Vagina (tissue), 2 donors: Measurements from ENCODE around the gene SYT1. TPM values are rescaled to one million over a fixed set of nuclear protein-coding genes. Genes with fewer than 3 reads are reported as not detected.

Experiments used
- DNase-seq, 2 donors: peaks; one replicate each; pipeline ENCODE4 v3.0.0-alpha.2; 2017; ENCODE audit errors: extremely low spot score in 2 of 2
- H3K27ac ChIP-seq: fragments of 200-600 bp; sonication (generic); one replicate; pipeline ENCODE4 v1.5.1; 2019
- H3K27me3 ChIP-seq: fragments of 200-600 bp; sonication (generic); one replicate; pipeline ENCODE4 v1.5.1; 2019
- H3K36me3 ChIP-seq, 2 donors: fragments of 200-600 bp; sonication (generic); one replicate each; pipeline ENCODE4 v1.5.1; 2017 to 2019
- H3K4me1 ChIP-seq: fragments of 200-600 bp; sonication (generic); one replicate; pipeline ENCODE4 v1.5.1; 2019
- H3K4me3 ChIP-seq, 2 donors: fragments of 200-600 bp; sonication (generic); 1 replicate in 1 of 2; 2 replicates in 1 of 2; pipeline ENCODE4 v1.5.1; 2016 to 2019
- H3K9me3 ChIP-seq: fragments of 200-600 bp; sonication (generic); one replicate; pipeline ENCODE4 v1.5.1; 2019
- POLR2A ChIP-seq, 2 donors: fragments of 450-650 bp; IDR thresholded peaks; one replicate each; pipeline ENCODE4 v1.6.1; 2017; ENCODE audit warnings: antibody characterized with exemption in 2 of 2, mild to moderate bottlenecking in 2 of 2, moderate library complexity in 2 of 2
- POLR2AphosphoS5 ChIP-seq, 2 donors: sonication (generic); formaldehyde crosslinking; IDR thresholded peaks; one replicate each; pipeline ENCODE4 v1.9.0; 2017; ENCODE audit warnings: antibody characterized with exemption in 2 of 2, mild to moderate bottlenecking in 2 of 2, low read depth in 1 of 2; ENCODE audit not compliant: insufficient read depth in 1 of 2
- intact Hi-C: fragments of 100-400 bp; cut with DNase I; formaldehyde crosslinking; loops from one replicate; pipeline ENCODE4 v1.15.1; 2023
- total RNA-seq: library from RNA; depleted of rRNA; stranded (reverse); fragments of >200 nt; gene quantifications from one replicate; pipeline ENCODE4 v1.2.3, GENCODE V29; 2016
- TF ChIP-seq, protein P1 (sequence below), 3 experiments: fragments of 450-650 bp in 2 of 3; fragments of 200-600 bp in 1 of 3; sonication (generic) in 1 of 3; IDR thresholded peaks; one replicate each; pipeline ENCODE4 v1.5.1; 2017 to 2019; ENCODE audit warnings: antibody characterized with exemption in 3 of 3, mild to moderate bottlenecking in 2 of 3, moderate library complexity in 2 of 3

The SYT1 gene
- total RNA-seq, 1 donor from 2014 or later: 13.3 TPM

DNA sequence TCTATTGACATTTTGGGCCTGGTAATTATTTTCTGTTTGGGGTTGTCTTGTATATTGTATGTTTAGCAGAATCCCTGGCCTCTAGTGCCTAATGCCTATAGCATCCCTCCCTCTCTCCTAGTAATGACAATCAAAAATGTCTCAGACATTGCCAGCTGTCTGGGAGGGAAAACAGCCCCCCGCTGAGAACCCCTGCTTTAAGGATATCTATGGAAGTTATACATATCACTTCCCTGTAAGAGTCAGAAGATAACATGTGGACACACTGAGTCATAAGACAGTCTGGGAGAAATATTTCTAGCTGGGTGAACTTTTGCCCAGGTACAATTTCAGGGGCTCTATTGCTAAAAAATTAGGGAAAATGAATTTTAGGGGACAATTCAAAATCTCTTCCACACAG, 571.2 kb downstream of the SYT1 start:
- no peak overlapping the region for H3K4me3 ChIP-seq
- no peaks in the 10 kb centered on the region for H3K4me1 ChIP-seq
- no peaks in the 10 kb centered on the region for H3K27me3 ChIP-seq
- H3K36me3 ChIP-seq: no peaks in the 10 kb centered on the region
- no peak overlapping the region for H3K27ac ChIP-seq
- TF ChIP-seq POLR2AphosphoS5 (IDR thresholded peaks at IDR 0.05; ENCODE audit: insufficient read depth in 1 of 2, low read depth in 1 of 2) (no peak), POLR2A (IDR thresholded peaks at IDR 0.05) (no peak)
- TF ChIP-seq, protein P1, sequence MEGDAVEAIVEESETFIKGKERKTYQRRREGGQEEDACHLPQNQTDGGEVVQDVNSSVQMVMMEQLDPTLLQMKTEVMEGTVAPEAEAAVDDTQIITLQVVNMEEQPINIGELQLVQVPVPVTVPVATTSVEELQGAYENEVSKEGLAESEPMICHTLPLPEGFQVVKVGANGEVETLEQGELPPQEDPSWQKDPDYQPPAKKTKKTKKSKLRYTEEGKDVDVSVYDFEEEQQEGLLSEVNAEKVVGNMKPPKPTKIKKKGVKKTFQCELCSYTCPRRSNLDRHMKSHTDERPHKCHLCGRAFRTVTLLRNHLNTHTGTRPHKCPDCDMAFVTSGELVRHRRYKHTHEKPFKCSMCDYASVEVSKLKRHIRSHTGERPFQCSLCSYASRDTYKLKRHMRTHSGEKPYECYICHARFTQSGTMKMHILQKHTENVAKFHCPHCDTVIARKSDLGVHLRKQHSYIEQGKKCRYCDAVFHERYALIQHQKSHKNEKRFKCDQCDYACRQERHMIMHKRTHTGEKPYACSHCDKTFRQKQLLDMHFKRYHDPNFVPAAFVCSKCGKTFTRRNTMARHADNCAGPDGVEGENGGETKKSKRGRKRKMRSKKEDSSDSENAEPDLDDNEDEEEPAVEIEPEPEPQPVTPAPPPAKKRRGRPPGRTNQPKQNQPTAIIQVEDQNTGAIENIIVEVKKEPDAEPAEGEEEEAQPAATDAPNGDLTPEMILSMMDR (IDR thresholded peaks at IDR 0.05): no peak
- no peak for DNase-seq
- intact Hi-C loops: no loop called here
- H3K9me3 ChIP-seq: no peaks in the 10 kb centered on the region

DNA sequence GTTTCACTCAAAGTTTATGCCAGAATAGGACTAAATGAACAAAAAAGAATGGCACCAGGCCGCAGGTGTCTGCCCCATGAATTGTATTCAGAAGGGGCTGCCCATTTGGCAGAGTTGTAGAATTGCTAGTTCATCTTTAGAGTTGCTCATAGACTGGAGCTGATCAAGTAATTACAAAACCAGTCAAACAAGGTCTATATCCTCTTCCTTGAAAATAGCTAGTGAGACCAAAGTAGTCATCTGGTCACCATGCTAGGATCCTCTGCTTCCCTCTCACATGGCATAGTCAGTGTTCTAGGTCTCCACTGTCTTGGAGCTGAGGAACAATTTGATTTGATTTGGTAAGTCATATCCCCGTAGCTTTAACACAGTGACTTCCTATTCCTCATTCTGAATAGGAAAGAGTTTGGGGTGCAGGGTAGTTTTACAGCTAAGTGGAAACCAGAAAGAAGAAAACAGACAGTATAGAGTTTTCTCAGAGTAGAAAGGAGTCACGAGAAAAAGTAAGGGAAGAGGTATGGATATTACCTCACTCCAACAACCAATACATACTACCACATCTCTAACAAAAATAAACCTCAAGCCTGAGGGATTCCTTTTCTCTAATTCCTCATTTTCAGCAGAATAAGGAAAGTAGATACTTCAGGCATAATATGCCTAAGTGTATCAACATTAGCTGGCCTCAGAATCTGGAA, 574.1 kb downstream of the SYT1 start:
- intact Hi-C loops: no loop called here
- Histone ChIP-seq H3K9me3 (no peaks in the 10 kb centered on the region), H3K4me3 (no peak overlapping the region), H3K36me3 (no peaks in the 10 kb centered on the region), H3K27ac (no peak overlapping the region), H3K4me1 (no peaks in the 10 kb centered on the region), H3K27me3 (no peaks in the 10 kb centered on the region)
- no peak for TF ChIP-seq POLR2AphosphoS5 (IDR thresholded peaks at IDR 0.05; ENCODE audit: insufficient read depth in 1 of 2, low read depth in 1 of 2)
- TF ChIP-seq POLR2A (IDR thresholded peaks at IDR 0.05): no peak
- TF ChIP-seq, protein P1 (IDR thresholded peaks at IDR 0.05): no peak
- no peak for DNase-seq

DNA sequence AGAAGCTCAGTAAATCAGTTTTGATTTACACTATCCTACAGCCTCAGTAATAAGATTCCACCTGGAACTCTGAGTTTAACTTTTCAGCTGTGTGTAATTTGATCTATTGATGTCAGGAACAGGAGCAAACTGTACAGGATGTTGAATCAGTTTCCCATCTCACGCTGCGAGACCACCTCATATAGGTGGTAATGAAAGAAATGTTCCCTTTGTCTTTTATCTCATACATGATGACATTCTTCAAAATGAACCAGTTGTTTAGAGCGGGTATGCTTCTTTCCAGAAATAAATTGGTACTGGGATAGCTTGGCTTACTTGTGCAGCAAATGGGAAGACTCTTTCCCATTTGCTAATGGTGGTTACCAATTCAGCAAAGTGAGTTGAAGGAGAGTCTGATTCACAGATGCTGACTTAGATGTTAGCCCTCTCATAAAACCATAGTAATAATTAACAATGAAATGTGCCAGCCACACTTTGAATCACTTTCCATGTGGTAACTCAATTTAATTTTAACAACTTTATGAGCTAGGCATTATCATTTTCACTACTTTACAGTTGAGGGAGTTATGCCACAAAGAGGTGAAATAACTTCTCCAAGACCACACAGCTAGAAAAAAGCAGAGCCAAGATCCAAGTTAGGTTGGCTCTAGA, 574.7 kb downstream of the SYT1 start:
- Histone ChIP-seq H3K27ac (no peak overlapping the region), H3K9me3 (no peaks in the 10 kb centered on the region), H3K4me1 (no peaks in the 10 kb centered on the region), H3K36me3 (no peaks in the 10 kb centered on the region), H3K4me3 (no peak overlapping the region), H3K27me3 (no peaks in the 10 kb centered on the region)
- TF ChIP-seq POLR2A (IDR thresholded peaks at IDR 0.05) (no peak), POLR2AphosphoS5 (IDR thresholded peaks at IDR 0.05; ENCODE audit: insufficient read depth in 1 of 2, low read depth in 1 of 2) (no peak)
- TF ChIP-seq, protein P1 (IDR thresholded peaks at IDR 0.05): no peak
- intact Hi-C loops: no loop called here
- DNase-seq: no peak

DNA sequence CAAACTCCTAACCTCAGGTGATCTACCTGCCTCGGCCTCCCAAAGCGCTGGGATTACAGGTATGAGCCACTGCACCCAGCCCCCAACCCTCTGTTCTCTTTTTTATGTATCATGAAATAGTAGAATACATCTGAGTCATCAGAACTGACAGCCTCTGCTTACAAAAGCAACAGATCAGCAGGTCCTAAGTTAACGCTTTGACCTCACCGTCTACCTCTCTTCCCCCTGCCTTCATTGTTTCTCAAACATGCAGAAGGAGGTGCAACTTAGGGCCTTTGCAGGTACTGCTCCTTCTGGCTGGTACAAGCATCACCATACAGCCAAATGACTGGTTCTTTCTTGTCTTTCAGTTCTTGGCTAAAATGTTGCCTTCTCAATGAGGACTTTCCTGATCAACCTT, 577.0 kb downstream of the SYT1 start:
- no peak for DNase-seq
- H3K27me3 ChIP-seq: no peaks in the 10 kb centered on the region
- no peaks in the 10 kb centered on the region for H3K9me3 ChIP-seq
- H3K36me3 ChIP-seq: no peaks in the 10 kb centered on the region
- no peaks in the 10 kb centered on the region for H3K4me1 ChIP-seq
- TF ChIP-seq, protein P1 (IDR thresholded peaks at IDR 0.05): no peak
- no peak for TF ChIP-seq POLR2A (IDR thresholded peaks at IDR 0.05)
- TF ChIP-seq POLR2AphosphoS5 (IDR thresholded peaks at IDR 0.05; ENCODE audit: insufficient read depth in 1 of 2, low read depth in 1 of 2): no peak
- no peak overlapping the region for H3K27ac ChIP-seq
- intact Hi-C loops: no loop called here
- H3K4me3 ChIP-seq: no peak overlapping the region

DNA sequence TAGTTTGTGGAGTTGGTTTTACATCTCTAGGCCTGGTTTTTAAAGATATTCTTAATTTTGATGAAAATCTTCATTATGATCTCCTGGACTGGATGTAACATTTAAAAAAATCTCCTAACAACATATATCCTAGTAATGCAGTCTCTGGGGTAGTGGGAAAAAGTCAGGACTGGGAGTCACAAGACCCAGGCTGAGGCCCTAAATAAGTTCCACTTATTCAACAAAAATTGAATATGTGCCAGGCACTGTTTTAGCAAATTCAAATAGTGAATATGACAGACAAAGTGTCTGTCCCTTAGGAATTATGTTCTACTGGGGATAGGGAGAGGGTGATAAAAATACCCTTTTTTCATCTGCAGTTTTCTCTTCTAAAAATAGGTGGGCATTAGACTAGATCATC, 577.8 kb downstream of the SYT1 start:
- no peak for DNase-seq
- intact Hi-C loops: no loop called here
- TF ChIP-seq POLR2AphosphoS5 (IDR thresholded peaks at IDR 0.05; ENCODE audit: insufficient read depth in 1 of 2, low read depth in 1 of 2): no peak
- TF ChIP-seq, protein P1 (IDR thresholded peaks at IDR 0.05): no peak
- TF ChIP-seq POLR2A (IDR thresholded peaks at IDR 0.05): no peak
- Histone ChIP-seq H3K9me3 (no peaks in the 10 kb centered on the region), H3K4me1 (no peaks in the 10 kb centered on the region), H3K4me3 (no peak overlapping the region), H3K27me3 (no peaks in the 10 kb centered on the region), H3K27ac (no peak overlapping the region), H3K36me3 (no peaks in the 10 kb centered on the region)
